HEK293 (cell line): ENCODE measurements around the gene PRCD.

Experiments
- BCL11B ChIP-seq: fragments of 450-650 bp; formaldehyde crosslinking; IDR thresholded peaks from 2 replicates; pipeline ENCODE4 v1.5.1; 2016; ENCODE audit warnings: low read depth, missing biosample characterization, missing genetic modification characterization
- HOXC10 ChIP-seq: sonication (generic); formaldehyde crosslinking; IDR thresholded peaks from 2 replicates; pipeline ENCODE4 v1.8.1; 2023; ENCODE audit warnings: mild to moderate bottlenecking, missing genetic modification reagents
- IKZF3 ChIP-seq: fragments of 450-650 bp; IDR thresholded peaks from 2 replicates; pipeline ENCODE4 v1.5.0; 2018; ENCODE audit warnings: missing biosample characterization, mild to moderate bottlenecking, missing genetic modification characterization, moderate library complexity
- KLF8 ChIP-seq: fragments of 450-650 bp; formaldehyde crosslinking; IDR thresholded peaks from 2 replicates; pipeline ENCODE4 v1.5.1; 2016; ENCODE audit warnings: missing biosample characterization, missing genetic modification characterization
- SCRT1 ChIP-seq: fragments of 450-650 bp; formaldehyde crosslinking; IDR thresholded peaks from 2 replicates; pipeline ENCODE4 v1.5.1; 2016; ENCODE audit warnings: missing biosample characterization, missing genetic modification characterization, borderline replicate concordance
- SP2 ChIP-seq: fragments of 450-650 bp; formaldehyde crosslinking; IDR thresholded peaks from 2 replicates; pipeline ENCODE4 v1.5.1; 2016; ENCODE audit warnings: missing biosample characterization, missing genetic modification characterization
- YY1 ChIP-seq: fragments of 450-650 bp; formaldehyde crosslinking; IDR thresholded peaks from 2 replicates; pipeline ENCODE4 v1.5.1; 2018; ENCODE audit warnings: missing biosample characterization, missing genetic modification characterization
- ZBTB20 ChIP-seq: fragments of 450-650 bp; formaldehyde crosslinking; IDR thresholded peaks from 2 replicates; pipeline ENCODE4 v1.5.1; 2016; ENCODE audit warnings: missing biosample characterization, missing genetic modification characterization
- ZBTB21 ChIP-seq: fragments of 450-650 bp; formaldehyde crosslinking; IDR thresholded peaks from 2 replicates; pipeline ENCODE4 v1.5.1; 2017; ENCODE audit warnings: missing biosample characterization, missing genetic modification characterization
- ZNF114 ChIP-seq: fragments of 450-650 bp; formaldehyde crosslinking; IDR thresholded peaks from 2 replicates; pipeline ENCODE4 v1.5.0; 2017; ENCODE audit warnings: missing biosample characterization, missing genetic modification characterization
- ZNF121 ChIP-seq: fragments of 450-650 bp; formaldehyde crosslinking; IDR thresholded peaks from 2 replicates; pipeline ENCODE4 v1.5.1; 2016; ENCODE audit warnings: missing biosample characterization, missing genetic modification characterization
- ZNF133 ChIP-seq: fragments of 450-650 bp; formaldehyde crosslinking; IDR thresholded peaks from 2 replicates; pipeline ENCODE4 v1.5.1; 2016; ENCODE audit warnings: missing biosample characterization, missing genetic modification characterization
- ZNF157 ChIP-seq: fragments of 450-650 bp; formaldehyde crosslinking; IDR thresholded peaks from 2 replicates; pipeline ENCODE4 v1.5.1; 2016; ENCODE audit warnings: missing biosample characterization, missing genetic modification characterization
- ZNF184 ChIP-seq: fragments of 450-650 bp; IDR thresholded peaks from 2 replicates; pipeline ENCODE4 v1.5.1; 2018; ENCODE audit warnings: missing biosample characterization, mild to moderate bottlenecking, missing genetic modification characterization
- ZNF335 ChIP-seq: fragments of 450-650 bp; formaldehyde crosslinking; conservative IDR thresholded peaks from 2 replicates; pipeline ENCODE4 v1.5.1; 2016; ENCODE audit warnings: missing biosample characterization, missing genetic modification characterization
- ZNF404 ChIP-seq: fragments of 450-650 bp; formaldehyde crosslinking; IDR thresholded peaks from 2 replicates; pipeline ENCODE4 v1.5.1; 2017; ENCODE audit warnings: missing biosample characterization, missing genetic modification characterization
- ZNF530 ChIP-seq: fragments of 450-650 bp; formaldehyde crosslinking; IDR thresholded peaks from 2 replicates; pipeline ENCODE4 v1.5.1; 2016; ENCODE audit warnings: low read depth, missing biosample characterization, missing genetic modification characterization
- ZNF549 ChIP-seq: fragments of 450-650 bp; IDR thresholded peaks from 2 replicates; pipeline ENCODE4 v1.5.1; 2018; ENCODE audit warnings: missing biosample characterization, missing genetic modification characterization, mild to moderate bottlenecking, inconsistent platforms, moderate library complexity
- ZNF571 ChIP-seq: fragments of 450-650 bp; formaldehyde crosslinking; IDR thresholded peaks from 2 replicates; pipeline ENCODE4 v1.5.0; 2017; ENCODE audit warnings: missing biosample characterization, missing genetic modification characterization
- ZNF677 ChIP-seq: fragments of 450-650 bp; IDR thresholded peaks from 2 replicates; pipeline ENCODE4 v1.5.0; 2018; ENCODE audit warnings: missing biosample characterization, mild to moderate bottlenecking, missing genetic modification characterization, moderate library complexity
- ZNF747 ChIP-seq: fragments of 450-650 bp; formaldehyde crosslinking; IDR thresholded peaks from 2 replicates; pipeline ENCODE4 v1.5.1; 2016; ENCODE audit warnings: missing biosample characterization, missing genetic modification characterization
- ZNF785 ChIP-seq: fragments of 450-650 bp; formaldehyde crosslinking; IDR thresholded peaks from 2 replicates; pipeline ENCODE4 v1.5.1; 2016; ENCODE audit warnings: missing biosample characterization, missing genetic modification characterization
- ZNF791 ChIP-seq: fragments of 450-650 bp; formaldehyde crosslinking; IDR thresholded peaks from 2 replicates; pipeline ENCODE4 v1.5.1; 2016; ENCODE audit warnings: missing biosample characterization, missing genetic modification characterization
- TF ChIP-seq, protein P1 (sequence below): fragments of 450-650 bp; formaldehyde crosslinking; IDR thresholded peaks from 2 replicates; pipeline ENCODE4 v1.5.1; 2016; ENCODE audit warnings: missing biosample characterization, missing genetic modification characterization
- TF ChIP-seq, protein P2 (sequence below): fragments of 450-650 bp; formaldehyde crosslinking; IDR thresholded peaks from 2 replicates; pipeline ENCODE4 v1.5.1; 2016; ENCODE audit warnings: missing biosample characterization, missing genetic modification characterization
- TF ChIP-seq, protein P3 (sequence below): fragments of 450-650 bp; formaldehyde crosslinking; IDR thresholded peaks from 2 replicates; pipeline ENCODE4 v1.5.1; 2016; ENCODE audit warnings: missing biosample characterization, missing genetic modification characterization
- TF ChIP-seq, protein P4 (sequence below): fragments of 450-650 bp; formaldehyde crosslinking; IDR thresholded peaks from 2 replicates; pipeline ENCODE4 v1.5.0; 2017; ENCODE audit warnings: missing biosample characterization, missing genetic modification characterization, borderline replicate concordance
- TF ChIP-seq, protein P5 (sequence below): IDR thresholded peaks from 2 replicates; pipeline ENCODE4 v1.6.1; 2011; ENCODE audit warnings: mild to moderate bottlenecking, low read depth, low read length, borderline replicate concordance
- TF ChIP-seq, protein P6 (sequence below): fragments of 450-650 bp; formaldehyde crosslinking; IDR thresholded peaks from 2 replicates; pipeline ENCODE4; 2016; ENCODE audit warnings: missing biosample characterization, missing genetic modification characterization

PRCD gene

DNA sequence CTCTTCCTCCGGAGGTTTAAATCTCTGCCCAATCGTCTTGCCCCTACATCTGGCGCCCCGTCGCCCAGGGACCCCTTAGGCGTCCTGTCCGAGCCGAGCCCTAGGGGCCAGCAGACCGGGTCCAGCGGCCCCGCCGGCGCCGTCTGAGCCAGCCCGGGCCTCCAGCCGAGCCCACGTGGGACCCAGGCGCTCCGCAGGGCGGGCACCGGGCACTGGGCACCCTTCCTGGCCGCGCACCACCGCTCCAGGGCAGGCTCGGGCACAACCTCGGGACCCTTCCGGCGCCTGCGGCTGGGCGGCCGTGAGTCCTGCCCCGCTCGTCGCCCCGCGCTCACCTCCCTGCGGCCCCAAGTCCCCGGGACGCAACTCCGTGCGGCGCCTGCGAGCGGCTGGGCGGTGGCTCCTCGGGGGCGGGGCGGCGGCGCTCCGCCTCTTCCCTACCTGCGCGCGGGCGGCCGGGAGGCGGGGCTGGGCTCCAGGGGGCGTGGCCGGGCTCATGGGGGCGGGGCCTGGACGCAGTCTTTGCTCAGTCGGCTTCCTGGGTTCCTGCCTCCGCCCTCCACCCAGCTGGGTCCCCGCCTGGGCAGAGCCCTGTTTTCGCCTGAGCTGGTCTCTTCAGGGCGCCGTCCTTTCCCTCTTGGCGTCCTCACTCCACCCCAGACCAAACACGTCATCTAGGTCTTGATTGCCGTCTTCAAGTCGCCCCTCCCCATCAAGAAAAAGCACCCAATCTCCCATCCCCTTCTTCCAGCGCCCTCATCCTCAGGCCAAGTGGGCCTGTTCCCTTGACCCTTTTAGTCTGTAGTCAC lies 38.6 kb upstream of the PRCD start, which contains the start of gene RHBDF2 (continued):
- TF ChIP-seq, protein P1, sequence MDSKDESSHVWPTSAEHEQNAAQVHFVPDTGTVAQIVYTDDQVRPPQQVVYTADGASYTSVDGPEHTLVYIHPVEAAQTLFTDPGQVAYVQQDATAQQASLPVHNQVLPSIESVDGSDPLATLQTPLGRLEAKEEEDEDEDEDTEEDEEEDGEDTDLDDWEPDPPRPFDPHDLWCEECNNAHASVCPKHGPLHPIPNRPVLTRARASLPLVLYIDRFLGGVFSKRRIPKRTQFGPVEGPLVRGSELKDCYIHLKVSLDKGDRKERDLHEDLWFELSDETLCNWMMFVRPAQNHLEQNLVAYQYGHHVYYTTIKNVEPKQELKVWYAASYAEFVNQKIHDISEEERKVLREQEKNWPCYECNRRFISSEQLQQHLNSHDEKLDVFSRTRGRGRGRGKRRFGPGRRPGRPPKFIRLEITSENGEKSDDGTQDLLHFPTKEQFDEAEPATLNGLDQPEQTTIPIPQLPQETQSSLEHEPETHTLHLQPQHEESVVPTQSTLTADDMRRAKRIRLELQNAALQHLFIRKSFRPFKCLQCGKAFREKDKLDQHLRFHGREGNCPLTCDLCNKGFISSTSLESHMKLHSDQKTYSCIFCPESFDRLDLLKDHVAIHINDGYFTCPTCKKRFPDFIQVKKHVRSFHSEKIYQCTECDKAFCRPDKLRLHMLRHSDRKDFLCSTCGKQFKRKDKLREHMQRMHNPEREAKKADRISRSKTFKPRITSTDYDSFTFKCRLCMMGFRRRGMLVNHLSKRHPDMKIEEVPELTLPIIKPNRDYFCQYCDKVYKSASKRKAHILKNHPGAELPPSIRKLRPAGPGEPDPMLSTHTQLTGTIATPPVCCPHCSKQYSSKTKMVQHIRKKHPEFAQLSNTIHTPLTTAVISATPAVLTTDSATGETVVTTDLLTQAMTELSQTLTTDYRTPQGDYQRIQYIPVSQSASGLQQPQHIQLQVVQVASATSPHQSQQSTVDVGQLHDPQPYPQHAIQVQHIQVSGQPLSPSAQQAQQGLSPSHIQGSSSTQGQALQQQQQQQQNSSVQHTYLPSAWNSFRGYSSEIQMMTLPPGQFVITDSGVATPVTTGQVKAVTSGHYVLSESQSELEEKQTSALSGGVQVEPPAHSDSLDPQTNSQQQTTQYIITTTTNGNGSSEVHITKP (tag by site-specific recombination), result no peak
- TF ChIP-seq, protein P2, sequence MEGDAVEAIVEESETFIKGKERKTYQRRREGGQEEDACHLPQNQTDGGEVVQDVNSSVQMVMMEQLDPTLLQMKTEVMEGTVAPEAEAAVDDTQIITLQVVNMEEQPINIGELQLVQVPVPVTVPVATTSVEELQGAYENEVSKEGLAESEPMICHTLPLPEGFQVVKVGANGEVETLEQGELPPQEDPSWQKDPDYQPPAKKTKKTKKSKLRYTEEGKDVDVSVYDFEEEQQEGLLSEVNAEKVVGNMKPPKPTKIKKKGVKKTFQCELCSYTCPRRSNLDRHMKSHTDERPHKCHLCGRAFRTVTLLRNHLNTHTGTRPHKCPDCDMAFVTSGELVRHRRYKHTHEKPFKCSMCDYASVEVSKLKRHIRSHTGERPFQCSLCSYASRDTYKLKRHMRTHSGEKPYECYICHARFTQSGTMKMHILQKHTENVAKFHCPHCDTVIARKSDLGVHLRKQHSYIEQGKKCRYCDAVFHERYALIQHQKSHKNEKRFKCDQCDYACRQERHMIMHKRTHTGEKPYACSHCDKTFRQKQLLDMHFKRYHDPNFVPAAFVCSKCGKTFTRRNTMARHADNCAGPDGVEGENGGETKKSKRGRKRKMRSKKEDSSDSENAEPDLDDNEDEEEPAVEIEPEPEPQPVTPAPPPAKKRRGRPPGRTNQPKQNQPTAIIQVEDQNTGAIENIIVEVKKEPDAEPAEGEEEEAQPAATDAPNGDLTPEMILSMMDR, result no peak
- TF ChIP-seq SCRT1 (tag by site-specific recombination) (no peak), ZBTB20 (tag by site-specific recombination) (peak; percentile 65), ZNF549 (tag by site-specific recombination) (no peak), ZNF335 (tag by site-specific recombination) (peak; percentile 95; the same call in 1 of the 2 replicates), ZNF184 (tag by site-specific recombination) (0 out of 2 replicates have a peak, but pooled peaks have one; percentile 51), ZNF121 (tag by site-specific recombination) (no peak), ZNF157 (no peak), ZNF133 (tag by site-specific recombination) (no peak), BCL11B (tag by site-specific recombination) (0 out of 2 replicates have a peak, but pooled peaks have one; percentile 9), ZBTB21 (tag by site-specific recombination) (peak; percentile 50), SP2 (tag by site-specific recombination) (peak; percentile 56), ZNF114 (tag by site-specific recombination) (no peak), KLF8 (tag by site-specific recombination) (peak; percentile 70; the same call in 1 of the 2 replicates), ZNF530 (tag by site-specific recombination) (no peak), ZNF404 (no peak), YY1 (tag by site-specific recombination) (no peak), ZNF747 (no peak), IKZF3 (tag by site-specific recombination) (0 out of 2 replicates have a peak, but pooled peaks have one; percentile 52), ZNF791 (tag by site-specific recombination) (no peak), ZNF677 (tag by site-specific recombination) (peak; percentile 44; the same call in 1 of the 2 replicates), ZNF571 (tag by site-specific recombination) (no peak), HOXC10 (CRISPR knock-in tag) (no peak), ZNF785 (tag by site-specific recombination) (no peak)
- TF ChIP-seq, protein P3, sequence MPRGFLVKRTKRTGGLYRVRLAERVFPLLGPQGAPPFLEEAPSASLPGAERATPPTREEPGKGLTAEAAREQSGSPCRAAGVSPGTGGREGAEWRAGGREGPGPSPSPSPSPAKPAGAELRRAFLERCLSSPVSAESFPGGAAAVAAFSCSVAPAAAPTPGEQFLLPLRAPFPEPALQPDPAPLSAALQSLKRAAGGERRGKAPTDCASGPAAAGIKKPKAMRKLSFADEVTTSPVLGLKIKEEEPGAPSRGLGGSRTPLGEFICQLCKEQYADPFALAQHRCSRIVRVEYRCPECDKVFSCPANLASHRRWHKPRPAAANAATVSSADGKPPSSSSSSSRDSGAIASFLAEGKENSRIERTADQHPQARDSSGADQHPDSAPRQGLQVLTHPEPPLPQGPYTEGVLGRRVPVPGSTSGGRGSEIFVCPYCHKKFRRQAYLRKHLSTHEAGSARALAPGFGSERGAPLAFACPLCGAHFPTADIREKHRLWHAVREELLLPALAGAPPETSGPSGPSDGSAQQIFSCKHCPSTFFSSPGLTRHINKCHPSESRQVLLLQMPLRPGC (tag by site-specific recombination), result no peak
- TF ChIP-seq, protein P4, sequence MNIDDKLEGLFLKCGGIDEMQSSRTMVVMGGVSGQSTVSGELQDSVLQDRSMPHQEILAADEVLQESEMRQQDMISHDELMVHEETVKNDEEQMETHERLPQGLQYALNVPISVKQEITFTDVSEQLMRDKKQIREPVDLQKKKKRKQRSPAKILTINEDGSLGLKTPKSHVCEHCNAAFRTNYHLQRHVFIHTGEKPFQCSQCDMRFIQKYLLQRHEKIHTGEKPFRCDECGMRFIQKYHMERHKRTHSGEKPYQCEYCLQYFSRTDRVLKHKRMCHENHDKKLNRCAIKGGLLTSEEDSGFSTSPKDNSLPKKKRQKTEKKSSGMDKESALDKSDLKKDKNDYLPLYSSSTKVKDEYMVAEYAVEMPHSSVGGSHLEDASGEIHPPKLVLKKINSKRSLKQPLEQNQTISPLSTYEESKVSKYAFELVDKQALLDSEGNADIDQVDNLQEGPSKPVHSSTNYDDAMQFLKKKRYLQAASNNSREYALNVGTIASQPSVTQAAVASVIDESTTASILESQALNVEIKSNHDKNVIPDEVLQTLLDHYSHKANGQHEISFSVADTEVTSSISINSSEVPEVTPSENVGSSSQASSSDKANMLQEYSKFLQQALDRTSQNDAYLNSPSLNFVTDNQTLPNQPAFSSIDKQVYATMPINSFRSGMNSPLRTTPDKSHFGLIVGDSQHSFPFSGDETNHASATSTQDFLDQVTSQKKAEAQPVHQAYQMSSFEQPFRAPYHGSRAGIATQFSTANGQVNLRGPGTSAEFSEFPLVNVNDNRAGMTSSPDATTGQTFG (tag by site-specific recombination), result no peak
- TF ChIP-seq, protein P5, sequence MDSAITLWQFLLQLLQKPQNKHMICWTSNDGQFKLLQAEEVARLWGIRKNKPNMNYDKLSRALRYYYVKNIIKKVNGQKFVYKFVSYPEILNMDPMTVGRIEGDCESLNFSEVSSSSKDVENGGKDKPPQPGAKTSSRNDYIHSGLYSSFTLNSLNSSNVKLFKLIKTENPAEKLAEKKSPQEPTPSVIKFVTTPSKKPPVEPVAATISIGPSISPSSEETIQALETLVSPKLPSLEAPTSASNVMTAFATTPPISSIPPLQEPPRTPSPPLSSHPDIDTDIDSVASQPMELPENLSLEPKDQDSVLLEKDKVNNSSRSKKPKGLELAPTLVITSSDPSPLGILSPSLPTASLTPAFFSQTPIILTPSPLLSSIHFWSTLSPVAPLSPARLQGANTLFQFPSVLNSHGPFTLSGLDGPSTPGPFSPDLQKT, result no peak
- TF ChIP-seq, protein P6, sequence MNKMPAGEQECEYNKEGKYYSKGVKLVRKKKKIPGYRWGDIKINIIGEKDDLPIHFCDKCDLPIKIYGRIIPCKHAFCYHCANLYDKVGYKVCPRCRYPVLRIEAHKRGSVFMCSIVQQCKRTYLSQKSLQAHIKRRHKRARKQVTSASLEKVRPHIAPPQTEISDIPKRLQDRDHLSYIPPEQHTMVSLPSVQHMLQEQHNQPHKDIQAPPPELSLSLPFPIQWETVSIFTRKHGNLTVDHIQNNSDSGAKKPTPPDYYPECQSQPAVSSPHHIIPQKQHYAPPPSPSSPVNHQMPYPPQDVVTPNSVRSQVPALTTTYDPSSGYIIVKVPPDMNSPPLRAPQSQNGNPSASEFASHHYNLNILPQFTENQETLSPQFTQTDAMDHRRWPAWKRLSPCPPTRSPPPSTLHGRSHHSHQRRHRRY (tag by site-specific recombination), result no peak
